HG03045 (cell line): ENCODE data around the gene MAP1LC3B2.

Experiments used
- ATAC-seq: cut with Tn5 transposase; IDR thresholded peaks from one replicate; pipeline ENCODE4 v1.9.1; 2021; ENCODE audit warnings: mild to moderate bottlenecking, moderate library complexity; ENCODE audit not compliant: unreplicated experiment

Gene MAP1LC3B2

GRCh38 chr12:116591855-116592637, 32.9 kb downstream of the MAP1LC3B2 start:
- ATAC-seq: no peak

GRCh38 chr12:116592731-116593130, 33.5 kb downstream of the MAP1LC3B2 start:
- no peak for ATAC-seq

- no peak for ATAC-seq
Observed at GRCh38 chr12:116594325-116595038, 35.3 kb downstream of the MAP1LC3B2 start.

GRCh38 chr12:116595186-116595585, 36.0 kb downstream of the MAP1LC3B2 start:
- ATAC-seq: no peak

GRCh38 chr12:116595672-116596071, 36.5 kb downstream of the MAP1LC3B2 start:
- no peak for ATAC-seq

- ATAC-seq: no peak
Observed at GRCh38 chr12:116597886-116598285, 38.7 kb downstream of the MAP1LC3B2 start.

- ATAC-seq: no peak
Observed at GRCh38 chr12:116598311-116599284, 39.4 kb downstream of the MAP1LC3B2 start.

GRCh38 chr12:116599285-116600136, 40.3 kb downstream of the MAP1LC3B2 start:
- no peak for ATAC-seq

- no peak for ATAC-seq
Observed at GRCh38 chr12:116600959-116601918, 42.1 kb downstream of the MAP1LC3B2 start.

- ATAC-seq: no peak
Observed at GRCh38 chr12:116601933-116602810, 43.0 kb downstream of the MAP1LC3B2 start.

GRCh38 chr12:116603546-116604177, 44.5 kb downstream of the MAP1LC3B2 start:
- no peak for ATAC-seq

GRCh38 chr12:116604178-116604895, 45.2 kb downstream of the MAP1LC3B2 start:
- no peak for ATAC-seq

- ATAC-seq: no peak
Observed at GRCh38 chr12:116604951-116605641, 45.9 kb downstream of the MAP1LC3B2 start.

- ATAC-seq: no peak
Observed at GRCh38 chr12:116606397-116606796, 47.2 kb downstream of the MAP1LC3B2 start.

GRCh38 chr12:116607039-116607438, 47.9 kb downstream of the MAP1LC3B2 start:
- no peak for ATAC-seq
